HEK293 (cell line): Measurements from ENCODE around the gene DAPP1.

ENCODE experiments used
- CTCF ChIA-PET: fragments of 350-600 bp; formaldehyde crosslinking; extraction: SDS; loops from one replicate; lab custom pipeline; 2021; ENCODE audit warnings: antibody characterized with exemption; lab: Yijun Ruan, JAX
- POLR2A ChIA-PET: fragments of 300-600 bp; formaldehyde crosslinking; extraction: SDS; loops from one replicate; lab custom pipeline; 2020; ENCODE audit warnings: antibody characterized with exemption, inconsistent platforms; lab: Yijun Ruan, JAX
- H3K27ac ChIP-seq: fragments of 200-500 bp; sonication (Bioruptor generic); 2 replicates; pipeline ENCODE4 v1.5.1; 2014; ENCODE audit warnings: low read depth, low read length, control low read depth, inconsistent platforms; ENCODE audit errors: extremely low read depth
- H3K36me3 ChIP-seq, 2 experiments: fragments of 200-500 bp in 1 of 2; sonication (Bioruptor generic) in 1 of 2; 1 replicate in 1 of 2; 2 replicates in 1 of 2; pipeline ENCODE4 v1.5.1; 2014 to 2017; ENCODE audit warnings: inconsistent platforms in 2 of 2, low read length in 2 of 2; ENCODE audit not compliant: control insufficient read depth in 2 of 2, insufficient read depth in 1 of 2
- H3K4me1 ChIP-seq: fragments of 200-500 bp; sonication (Bioruptor generic); 2 replicates; pipeline ENCODE4 v1.5.1; 2014; ENCODE audit warnings: mild to moderate bottlenecking, low read length, inconsistent platforms; ENCODE audit not compliant: control insufficient read depth, insufficient read depth
- H3K4me3 ChIP-seq: 2 replicates; pipeline ENCODE4 v1.5.1; 2011; ENCODE audit warnings: low read depth, mild to moderate bottlenecking, control low read depth, low read length, moderate library complexity
- H3K9me3 ChIP-seq: fragments of 200-500 bp; sonication (Bioruptor generic); 2 replicates; pipeline ENCODE4 v1.5.1; 2014; ENCODE audit warnings: low read depth, low read length, inconsistent platforms; ENCODE audit not compliant: control insufficient read depth, insufficient read depth
- BCL11B ChIP-seq: fragments of 450-650 bp; formaldehyde crosslinking; IDR thresholded peaks from 2 replicates; pipeline ENCODE4 v1.5.1; 2016; ENCODE audit warnings: low read depth, missing biosample characterization, missing genetic modification characterization
- CTCF ChIP-seq: fragments of 450-650 bp; formaldehyde crosslinking; IDR thresholded peaks from 2 replicates; pipeline ENCODE4 v1.5.1; 2016; ENCODE audit warnings: missing biosample characterization, missing genetic modification characterization
- MZF1 ChIP-seq: fragments of 450-650 bp; formaldehyde crosslinking; IDR thresholded peaks from 2 replicates; pipeline ENCODE4 v1.5.1; 2017; ENCODE audit warnings: missing biosample characterization, missing genetic modification characterization, borderline replicate concordance
- PRDM1 ChIP-seq: fragments of 450-650 bp; formaldehyde crosslinking; IDR thresholded peaks from 2 replicates; pipeline ENCODE4; 2016; ENCODE audit warnings: missing biosample characterization, missing genetic modification characterization
- ZNF121 ChIP-seq: fragments of 450-650 bp; formaldehyde crosslinking; IDR thresholded peaks from 2 replicates; pipeline ENCODE4 v1.5.1; 2016; ENCODE audit warnings: missing biosample characterization, missing genetic modification characterization
- ZNF133 ChIP-seq: fragments of 450-650 bp; formaldehyde crosslinking; IDR thresholded peaks from 2 replicates; pipeline ENCODE4 v1.5.1; 2016; ENCODE audit warnings: missing biosample characterization, missing genetic modification characterization
- ZNF157 ChIP-seq: fragments of 450-650 bp; formaldehyde crosslinking; IDR thresholded peaks from 2 replicates; pipeline ENCODE4 v1.5.1; 2016; ENCODE audit warnings: missing biosample characterization, missing genetic modification characterization
- ZNF350 ChIP-seq: fragments of 450-650 bp; formaldehyde crosslinking; IDR thresholded peaks from 2 replicates; pipeline ENCODE4 v1.5.0; 2017; ENCODE audit warnings: missing biosample characterization, mild to moderate bottlenecking, missing genetic modification characterization
- ZNF37A ChIP-seq: fragments of 450-650 bp; IDR thresholded peaks from 2 replicates; pipeline ENCODE4 v1.5.1; 2018; ENCODE audit warnings: missing biosample characterization, missing genetic modification characterization
- ZNF394 ChIP-seq: fragments of 450-650 bp; formaldehyde crosslinking; IDR thresholded peaks from 2 replicates; pipeline ENCODE4 v1.5.1; 2016; ENCODE audit warnings: missing biosample characterization, missing genetic modification characterization, mild to moderate bottlenecking, moderate library complexity, borderline replicate concordance
- ZNF473 ChIP-seq: fragments of 450-650 bp; formaldehyde crosslinking; IDR thresholded peaks from 2 replicates; pipeline ENCODE4 v1.5.1; 2017; ENCODE audit warnings: missing biosample characterization, missing genetic modification characterization
- ZNF488 ChIP-seq: fragments of 450-650 bp; formaldehyde crosslinking; IDR thresholded peaks from 2 replicates; pipeline ENCODE4 v1.5.1; 2016; ENCODE audit warnings: missing biosample characterization, missing genetic modification characterization
- ZNF555 ChIP-seq: fragments of 450-650 bp; formaldehyde crosslinking; conservative IDR thresholded peaks from 2 replicates; pipeline ENCODE4 v1.5.1; 2017; ENCODE audit warnings: missing biosample characterization, mild to moderate bottlenecking, missing genetic modification characterization, inconsistent platforms
- ZNF654 ChIP-seq: fragments of 450-650 bp; formaldehyde crosslinking; IDR thresholded peaks from 2 replicates; pipeline ENCODE4 v1.5.1; 2016; ENCODE audit warnings: low read depth, missing biosample characterization, missing genetic modification characterization
- ZNF670 ChIP-seq: fragments of 450-650 bp; formaldehyde crosslinking; IDR thresholded peaks from 2 replicates; pipeline ENCODE4 v1.5.1; 2016; ENCODE audit warnings: missing biosample characterization, missing genetic modification characterization, low read depth
- ZNF701 ChIP-seq: fragments of 450-650 bp; formaldehyde crosslinking; IDR thresholded peaks from 2 replicates; pipeline ENCODE4 v1.5.1; 2016; ENCODE audit warnings: missing biosample characterization, missing genetic modification characterization
- ZNF791 ChIP-seq: fragments of 450-650 bp; formaldehyde crosslinking; IDR thresholded peaks from 2 replicates; pipeline ENCODE4 v1.5.1; 2016; ENCODE audit warnings: missing biosample characterization, missing genetic modification characterization
- ZNF830 ChIP-seq: fragments of 450-650 bp; IDR thresholded peaks from 2 replicates; pipeline ENCODE4 v1.5.0; 2018; ENCODE audit warnings: missing biosample characterization, missing genetic modification characterization, low read depth, mild to moderate bottlenecking, moderate library complexity

DAPP1 gene

DNA sequence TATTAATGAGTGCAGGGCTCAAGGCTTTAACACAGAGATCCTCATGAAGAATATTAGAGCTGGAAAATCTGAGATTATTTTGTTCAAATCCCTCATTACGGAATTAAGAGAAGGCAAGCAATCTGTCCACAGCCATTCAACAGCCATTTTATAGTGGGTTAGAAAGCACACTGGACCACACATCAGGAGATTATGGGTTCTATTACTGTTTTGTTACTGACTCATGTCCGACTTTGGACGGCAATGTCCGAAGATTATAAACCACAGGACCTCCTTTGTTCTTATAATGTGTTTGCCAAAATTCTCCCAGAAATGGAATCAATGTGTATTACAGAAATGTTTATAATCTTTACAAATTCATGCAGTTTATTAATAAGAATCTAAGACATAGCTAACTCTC, 69.5 kb downstream of the DAPP1 start:
- no peak overlapping the region for H3K27ac ChIP-seq
- no peak overlapping the region for H3K4me3 ChIP-seq
- H3K4me1 ChIP-seq, result no peaks in the 10 kb centered on the region
- peaks cover 0 to 55% of the 10 kb centered on the region in 2 experiments for H3K36me3 ChIP-seq
- ChIA-PET POLR2A (no interaction called here), CTCF (interaction anchor here (0.9 to 1.0 kb wide), 2 partner anchors 75 to 76 kb away, joined by 5 read pairs; no protein-coding TSS in a partner anchor)
- H3K9me3 ChIP-seq, result no peaks in the 10 kb centered on the region
- TF ChIP-seq ZNF670 (tag by site-specific recombination) (no peak), ZNF830 (tag by site-specific recombination) (no peak), ZNF473 (tag by site-specific recombination) (no peak), ZNF121 (tag by site-specific recombination) (no peak), ZNF654 (tag by site-specific recombination) (no peak), PRDM1 (tag by site-specific recombination) (no peak), ZNF350 (tag by site-specific recombination) (no peak)

DNA sequence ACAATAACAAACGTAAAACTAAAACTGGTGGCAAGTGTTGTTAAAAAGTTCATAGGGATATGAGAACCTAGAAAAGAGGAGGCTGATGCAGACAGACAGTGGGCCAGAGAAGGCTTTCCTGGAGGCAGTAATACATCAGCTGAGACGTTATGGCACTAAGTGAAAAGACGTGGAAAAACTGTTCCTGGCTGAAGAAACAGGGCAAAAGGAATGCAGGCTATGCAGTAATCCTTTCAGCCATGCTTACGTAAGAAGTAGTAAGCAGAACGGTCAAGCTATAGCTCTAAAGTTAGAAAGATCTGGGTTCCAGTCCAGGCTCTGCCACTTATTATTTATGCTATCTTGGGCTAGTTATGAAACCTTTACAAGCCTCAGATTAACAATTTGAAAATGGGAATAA, 71.2 kb downstream of the DAPP1 start:
- Histone ChIP-seq H3K9me3 (no peaks in the 10 kb centered on the region), H3K4me1 (no peaks in the 10 kb centered on the region), H3K4me3 (no peak overlapping the region), H3K36me3 (peaks cover 0 to 50% of the 10 kb centered on the region in 2 experiments; a peak in 2 of 3 replicates), H3K27ac (no peak overlapping the region)
- CTCF ChIA-PET, result no interaction called here
- TF ChIP-seq ZNF791 (no peak), MZF1 (tag by site-specific recombination) (no peak), ZNF37A (tag by site-specific recombination) (no peak), ZNF133 (tag by site-specific recombination) (no peak), CTCF (tag by site-specific recombination) (no peak), ZNF157 (tag by site-specific recombination) (no peak)
- POLR2A ChIA-PET, result no interaction called here

DNA sequence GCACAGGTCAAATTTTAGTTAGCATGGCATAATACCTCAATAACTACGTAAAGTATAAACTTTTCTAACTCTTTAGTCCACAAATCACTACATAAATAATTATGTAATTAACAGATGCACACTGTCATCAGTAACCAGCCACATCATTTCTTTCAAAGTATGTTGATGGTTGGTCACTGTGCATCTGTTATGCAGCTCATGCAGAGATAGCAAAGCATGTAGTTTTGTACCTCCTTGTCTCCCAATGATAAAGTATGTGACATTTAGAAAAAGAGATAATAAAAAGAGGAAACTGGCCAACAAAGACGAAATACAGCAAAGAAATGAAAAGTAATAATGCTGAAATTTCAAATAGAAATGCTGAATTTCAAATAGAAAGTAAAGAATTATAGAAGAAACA, 74.7 kb downstream of the DAPP1 start:
- CTCF ChIA-PET, result no interaction called here
- Histone ChIP-seq H3K4me1 (no peaks in the 10 kb centered on the region), H3K27ac (no peak overlapping the region), H3K9me3 (no peaks in the 10 kb centered on the region), H3K4me3 (no peak overlapping the region), H3K36me3 (peaks cover 0 to 26% of the 10 kb centered on the region in 2 experiments; a peak in 1 of 3 replicates)
- TF ChIP-seq ZNF394 (tag by site-specific recombination) (no peak), ZNF555 (tag by site-specific recombination) (no peak)
- POLR2A ChIA-PET, result no interaction called here

- ChIA-PET CTCF (no interaction called here), POLR2A (no interaction called here)
- Histone ChIP-seq H3K36me3 (peaks cover 0 to 15% of the 10 kb centered on the region in 2 experiments; a peak in 1 of 3 replicates), H3K27ac (no peak overlapping the region), H3K9me3 (no peaks in the 10 kb centered on the region), H3K4me1 (no peaks in the 10 kb centered on the region), H3K4me3 (no peak overlapping the region)
- no peak for TF ChIP-seq ZNF701
- no peak for TF ChIP-seq BCL11B
- no peak for TF ChIP-seq ZNF670 (tag by site-specific recombination)
- no peak for TF ChIP-seq ZNF791
- no peak for TF ChIP-seq ZNF488
Measured at GRCh38 chr4:99893029-99893428, 76.4 kb downstream of the DAPP1 start.
